ENCODE data around the gene SYNGR2. TPM values are rescaled to one million over a fixed set of nuclear protein-coding genes. Genes with fewer than 3 reads are reported as not detected.

Gene SYNGR2
- total and polyA plus RNA-seq, 2 donors (not counting 1 experiment from before 2014, with no cell fraction given) = 390 to 442 TPM

DNA sequence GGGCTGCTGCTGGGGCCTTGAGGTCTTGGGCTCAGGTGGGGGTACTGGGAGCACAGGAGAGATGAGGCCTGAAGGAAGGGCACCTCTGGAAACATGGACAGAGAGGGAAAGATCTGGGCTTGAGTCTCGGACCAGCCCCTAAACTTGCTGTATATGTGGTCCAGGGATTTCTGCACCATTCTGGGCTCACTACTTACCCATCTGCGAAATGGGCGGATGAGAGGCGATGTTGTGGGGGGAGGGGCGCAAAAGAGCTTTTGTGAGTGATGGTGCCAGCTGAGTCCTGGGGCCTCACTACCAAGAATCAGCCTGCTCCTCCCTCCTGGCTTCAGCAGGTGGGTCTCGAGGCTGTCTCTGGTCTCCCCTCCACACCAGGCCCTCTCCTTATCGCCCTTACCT, 21.9 kb upstream of the SYNGR2 start:
- peaks cover 23% of the 10 kb centered on the region for H3K79me2 ChIP-seq (ENCODE audit: control insufficient read depth, insufficient read depth, low read length)
- Mint-ChIP-seq H3K9me3 (ENCODE audit: insufficient read depth) (no peaks in the 10 kb centered on the region), H3K4me3 (peak overlapping the region; percentile 79), H3K27ac (peak overlapping the region; percentile 95), H3K27me3 (no peaks in the 10 kb centered on the region), H3K4me1 (peaks cover 78% of the 10 kb centered on the region)
- no peaks in the 10 kb centered on the region for H4K20me1 ChIP-seq (ENCODE audit: control insufficient read depth, insufficient read depth, low read length, poor library complexity, severe bottlenecking)
- intact Hi-C loops (cut with micrococcal nuclease) = loop anchor here (2.0 kb wide), 1 partner anchor 14 kb away; no protein-coding TSS in a partner anchor
- ATAC-seq (ENCODE audit: low read depth) (no peak), DNase-seq (no peak)
- no peak overlapping the region for H2AFZ ChIP-seq (ENCODE audit: insufficient read depth, low read depth, low read length, poor library complexity, severe bottlenecking)
- POLR2A ChIA-PET = interaction anchor here (0.8 to 2.4 kb wide), 9 partner anchors 8 to 30 kb away, joined by 3 to 11 read pairs (median 4); partner anchors contain the start of genes TMC6 and TMC8
- peak overlapping the region; percentile 97 to 98 for H3K27ac ChIP-seq (ENCODE audit: low read length in 2 of 2)
- peak overlapping the region; percentile 67 for H3K4me2 ChIP-seq (replicated peaks; ENCODE audit: low read depth, low read length, poor library complexity, severe bottlenecking)
- CTCF ChIA-PET = interaction anchor here (0.8 to 5.3 kb wide), 3 partner anchors 10 to 30 kb away, joined by 3 to 34 read pairs (median 4); no protein-coding TSS in a partner anchor
- WGBS (ENCODE audit: insufficient coverage) = 100% methylated on average over 2 of the region's 7 CpGs
- no peaks in the 10 kb centered on the region for H3K27me3 ChIP-seq (replicated peaks in 1 of 4; ENCODE audit: control extremely low read depth in 1 of 4, control insufficient read depth in 3 of 4, insufficient read depth in 4 of 4, low read length in 3 of 4)
- H3K36me3 ChIP-seq (replicated peaks in 1 of 2; ENCODE audit: control extremely low read depth in 1 of 2, control insufficient read depth in 1 of 2, extremely low read depth in 1 of 2, insufficient read depth in 2 of 2, low read length in 1 of 2) = peaks cover 0 to 13% of the 10 kb centered on the region in 2 experiments
- H3K4me1 ChIP-seq (ENCODE audit: control insufficient read depth in 2 of 2, insufficient read depth in 2 of 2, low read length in 2 of 2) = peaks cover 71 to 90% of the 10 kb centered on the region in 2 donors
- TF ChIP-seq, protein P1, sequence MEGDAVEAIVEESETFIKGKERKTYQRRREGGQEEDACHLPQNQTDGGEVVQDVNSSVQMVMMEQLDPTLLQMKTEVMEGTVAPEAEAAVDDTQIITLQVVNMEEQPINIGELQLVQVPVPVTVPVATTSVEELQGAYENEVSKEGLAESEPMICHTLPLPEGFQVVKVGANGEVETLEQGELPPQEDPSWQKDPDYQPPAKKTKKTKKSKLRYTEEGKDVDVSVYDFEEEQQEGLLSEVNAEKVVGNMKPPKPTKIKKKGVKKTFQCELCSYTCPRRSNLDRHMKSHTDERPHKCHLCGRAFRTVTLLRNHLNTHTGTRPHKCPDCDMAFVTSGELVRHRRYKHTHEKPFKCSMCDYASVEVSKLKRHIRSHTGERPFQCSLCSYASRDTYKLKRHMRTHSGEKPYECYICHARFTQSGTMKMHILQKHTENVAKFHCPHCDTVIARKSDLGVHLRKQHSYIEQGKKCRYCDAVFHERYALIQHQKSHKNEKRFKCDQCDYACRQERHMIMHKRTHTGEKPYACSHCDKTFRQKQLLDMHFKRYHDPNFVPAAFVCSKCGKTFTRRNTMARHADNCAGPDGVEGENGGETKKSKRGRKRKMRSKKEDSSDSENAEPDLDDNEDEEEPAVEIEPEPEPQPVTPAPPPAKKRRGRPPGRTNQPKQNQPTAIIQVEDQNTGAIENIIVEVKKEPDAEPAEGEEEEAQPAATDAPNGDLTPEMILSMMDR (IDR thresholded peaks at IDR 0.05) = no peak
- TF ChIP-seq EZH2 (IDR thresholded peaks at IDR 0.05; ENCODE audit: borderline replicate concordance, insufficient read depth, low read depth, low read length, poor library complexity, severe bottlenecking) = no peak
- peaks cover 0 to 10% (median 0%) of the 10 kb centered on the region in 3 donors for H3K9me3 ChIP-seq (ENCODE audit: control extremely low read depth in 1 of 3, control insufficient read depth in 2 of 3, insufficient read depth in 1 of 3, low read length in 2 of 3)
- peak overlapping the region; percentile 38 for H3K9ac ChIP-seq (ENCODE audit: low read length)
- no peak overlapping the region for H3K4me3 ChIP-seq (ENCODE audit: control extremely low read depth in 1 of 5, extremely low read depth in 1 of 5, insufficient read depth in 1 of 5, low read depth in 2 of 5, low read length in 4 of 5)

DNA sequence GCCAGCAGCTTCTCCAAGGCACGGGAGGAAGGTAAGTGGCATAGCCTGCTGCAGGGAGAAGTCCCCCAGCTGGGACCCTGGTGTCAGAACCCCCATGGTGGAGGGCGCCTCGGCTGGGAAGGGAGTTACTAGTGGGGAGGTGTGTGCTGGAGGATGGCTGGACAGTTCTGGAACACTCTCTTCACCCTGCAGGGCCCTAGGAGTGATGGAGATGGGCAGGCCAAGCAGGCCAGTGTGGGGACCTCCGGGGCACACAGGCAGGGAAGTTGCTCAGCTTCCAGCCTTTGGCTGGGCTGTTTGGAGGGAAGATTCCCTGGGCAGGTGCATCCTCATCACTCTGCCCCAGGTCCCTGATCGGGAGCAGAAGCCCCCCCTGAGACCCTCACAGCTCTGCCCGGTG, 21.5 kb upstream of the SYNGR2 start:
- Histone ChIP-seq H3K36me3 (replicated peaks in 1 of 2; ENCODE audit: control extremely low read depth in 1 of 2, control insufficient read depth in 1 of 2, extremely low read depth in 1 of 2, insufficient read depth in 2 of 2, low read length in 1 of 2) (peaks cover 0 to 9% of the 10 kb centered on the region in 2 experiments), H4K20me1 (ENCODE audit: control insufficient read depth, insufficient read depth, low read length, poor library complexity, severe bottlenecking) (no peaks in the 10 kb centered on the region), H3K4me1 (ENCODE audit: control insufficient read depth in 2 of 2, insufficient read depth in 2 of 2, low read length in 2 of 2) (peaks cover 71 to 90% of the 10 kb centered on the region in 2 donors), H3K79me2 (ENCODE audit: control insufficient read depth, insufficient read depth, low read length) (peaks cover 23% of the 10 kb centered on the region), H2AFZ (ENCODE audit: insufficient read depth, low read depth, low read length, poor library complexity, severe bottlenecking) (peak overlapping the region; percentile 41), H3K27me3 (replicated peaks in 1 of 4; ENCODE audit: control extremely low read depth in 1 of 4, control insufficient read depth in 3 of 4, insufficient read depth in 4 of 4, low read length in 3 of 4) (no peaks in the 10 kb centered on the region), H3K4me2 (replicated peaks; ENCODE audit: low read depth, low read length, poor library complexity, severe bottlenecking) (peak overlapping the region; percentile 67), H3K9me3 (ENCODE audit: control extremely low read depth in 1 of 3, control insufficient read depth in 2 of 3, insufficient read depth in 1 of 3, low read length in 2 of 3) (peaks cover 0 to 13% (median 0%) of the 10 kb centered on the region in 3 donors), H3K9ac (ENCODE audit: low read length) (peak overlapping the region; percentile 38), H3K4me3 (ENCODE audit: control extremely low read depth in 1 of 5, extremely low read depth in 1 of 5, insufficient read depth in 1 of 5, low read depth in 2 of 5, low read length in 4 of 5) (no peak overlapping the region), H3K27ac (ENCODE audit: low read length in 2 of 2) (peak overlapping the region; percentile 97 to 98)
- ATAC-seq (ENCODE audit: low read depth) = no peak
- Mint-ChIP-seq H3K27ac (peak overlapping the region; percentile 95), H3K4me1 (peaks cover 79% of the 10 kb centered on the region), H3K27me3 (no peaks in the 10 kb centered on the region), H3K9me3 (ENCODE audit: insufficient read depth) (no peaks in the 10 kb centered on the region), H3K4me3 (peak overlapping the region; percentile 79)
- intact Hi-C loops (cut with micrococcal nuclease) = loop anchor here (1.0 to 2.0 kb wide), 2 partner anchors 8 to 14 kb away; no protein-coding TSS in a partner anchor
- 94% methylated on average over 5 of the region's 6 CpGs for WGBS (ENCODE audit: insufficient coverage)
- CTCF ChIA-PET = interaction anchor here (0.8 to 5.3 kb wide), 3 partner anchors 10 to 30 kb away, joined by 3 to 34 read pairs (median 4); no protein-coding TSS in a partner anchor
- TF ChIP-seq, protein P1 (IDR thresholded peaks at IDR 0.05) = no peak
- TF ChIP-seq EZH2 (IDR thresholded peaks at IDR 0.05; ENCODE audit: borderline replicate concordance, insufficient read depth, low read depth, low read length, poor library complexity, severe bottlenecking) = no peak
- DNase-seq = no peak
- POLR2A ChIA-PET = interaction anchor here (0.8 to 2.4 kb wide), 9 partner anchors 9 to 29 kb away, joined by 3 to 11 read pairs (median 4); partner anchors contain the start of genes TMC6 and TMC8

Data from B cell (primary cell).